GM12865 (cell line): Measurements from ENCODE around the gene ACOT7.
A peak's percentile ranks its signal among the peaks of the same experiment; 100 is the strongest.

Experiments
- DNase-seq: peaks from one replicate; pipeline ENCODE4 v3.0.0; 2010; ENCODE audit warnings: low read depth
- H3K4me3 ChIP-seq: 2 replicates; pipeline ENCODE4 v1.5.1; 2011; ENCODE audit warnings: mild to moderate bottlenecking, low read depth, low read length, control low read depth
- TF ChIP-seq, protein P1 (sequence below): IDR thresholded peaks from 2 replicates; pipeline ENCODE4 v1.5.1; 2011; ENCODE audit warnings: low read length, control low read depth, low read depth, inconsistent platforms; ENCODE audit not compliant: insufficient read depth; ENCODE audit errors: missing control alignments

Gene ACOT7

DNA sequence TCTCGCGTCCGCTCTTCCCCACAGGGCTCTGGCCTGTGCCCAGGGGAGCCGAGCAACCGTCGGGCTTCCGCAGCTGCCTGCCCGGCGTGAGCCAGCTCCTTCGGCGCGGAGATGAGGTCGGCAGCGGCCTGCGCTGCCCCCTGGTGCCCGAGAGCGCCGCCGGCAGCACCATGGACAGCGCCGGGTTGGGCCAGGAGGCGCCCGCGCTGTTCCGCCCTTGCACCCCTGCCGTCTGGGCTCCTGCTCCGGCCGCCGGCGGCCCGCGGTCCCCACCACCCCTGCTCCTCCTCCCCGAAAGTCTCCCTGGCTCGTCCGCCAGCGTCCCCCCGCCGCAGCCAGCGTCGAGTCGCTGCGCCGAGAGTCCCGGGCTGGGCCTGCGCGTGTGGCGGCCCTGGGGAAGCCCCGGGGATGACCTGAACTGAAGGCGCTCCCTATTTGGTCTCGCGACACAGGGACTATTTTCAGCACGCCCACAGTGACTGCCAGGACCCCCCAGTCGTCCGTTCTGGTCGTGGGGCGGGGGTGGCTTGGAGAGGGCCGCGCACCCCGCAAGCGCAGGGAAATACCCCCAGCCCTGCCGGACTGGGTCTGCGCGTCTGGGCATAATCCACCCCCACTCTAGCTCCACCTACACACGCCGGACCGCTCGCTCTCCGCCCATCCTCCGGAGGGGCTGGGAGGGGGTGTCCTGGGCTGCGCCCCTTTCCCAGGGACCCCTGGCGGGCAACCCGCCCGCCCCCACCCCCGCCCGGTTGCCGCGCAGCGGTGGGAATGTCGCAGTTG is 148.3 kb downstream of the ACOT7 start:
- TF ChIP-seq, protein P1, sequence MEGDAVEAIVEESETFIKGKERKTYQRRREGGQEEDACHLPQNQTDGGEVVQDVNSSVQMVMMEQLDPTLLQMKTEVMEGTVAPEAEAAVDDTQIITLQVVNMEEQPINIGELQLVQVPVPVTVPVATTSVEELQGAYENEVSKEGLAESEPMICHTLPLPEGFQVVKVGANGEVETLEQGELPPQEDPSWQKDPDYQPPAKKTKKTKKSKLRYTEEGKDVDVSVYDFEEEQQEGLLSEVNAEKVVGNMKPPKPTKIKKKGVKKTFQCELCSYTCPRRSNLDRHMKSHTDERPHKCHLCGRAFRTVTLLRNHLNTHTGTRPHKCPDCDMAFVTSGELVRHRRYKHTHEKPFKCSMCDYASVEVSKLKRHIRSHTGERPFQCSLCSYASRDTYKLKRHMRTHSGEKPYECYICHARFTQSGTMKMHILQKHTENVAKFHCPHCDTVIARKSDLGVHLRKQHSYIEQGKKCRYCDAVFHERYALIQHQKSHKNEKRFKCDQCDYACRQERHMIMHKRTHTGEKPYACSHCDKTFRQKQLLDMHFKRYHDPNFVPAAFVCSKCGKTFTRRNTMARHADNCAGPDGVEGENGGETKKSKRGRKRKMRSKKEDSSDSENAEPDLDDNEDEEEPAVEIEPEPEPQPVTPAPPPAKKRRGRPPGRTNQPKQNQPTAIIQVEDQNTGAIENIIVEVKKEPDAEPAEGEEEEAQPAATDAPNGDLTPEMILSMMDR: peak; percentile 92
- peak overlapping the region; percentile 37 for H3K4me3 ChIP-seq
- DNase-seq: peak; percentile 87

DNA sequence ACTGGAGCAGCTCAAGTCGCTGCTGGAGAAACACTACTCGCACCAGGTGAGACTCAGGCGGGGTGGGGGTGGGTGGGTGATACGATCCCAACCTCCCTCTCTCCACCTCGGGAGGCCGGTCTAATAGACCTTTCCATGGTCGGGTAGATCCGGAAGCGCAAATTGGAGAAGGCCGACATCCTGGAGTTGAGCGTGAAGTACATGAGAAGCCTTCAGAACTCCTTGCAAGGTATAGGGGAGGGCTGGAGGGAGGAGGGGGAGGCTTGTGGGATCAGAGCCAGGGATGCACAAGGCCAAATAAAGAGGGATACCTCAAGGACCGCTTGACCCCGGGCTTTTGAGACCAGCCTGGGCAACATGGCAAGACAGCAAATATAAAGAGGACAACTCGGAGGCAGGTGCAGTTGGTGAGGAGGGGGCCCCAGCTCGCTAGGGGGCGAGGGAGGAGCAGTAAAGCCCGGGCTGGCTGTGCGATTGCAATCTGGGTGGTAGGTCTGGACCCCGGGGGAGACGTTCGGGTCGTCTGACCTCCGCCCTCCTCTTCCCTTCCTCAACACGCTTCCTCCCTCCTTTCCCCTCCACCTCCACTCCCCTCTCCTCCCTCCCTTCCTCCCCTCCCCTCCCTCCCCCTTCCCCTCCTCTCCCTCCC is 149.0 kb downstream of the ACOT7 start:
- no peak overlapping the region for H3K4me3 ChIP-seq
- TF ChIP-seq, protein P1: no peak
- DNase-seq: no peak

DNA sequence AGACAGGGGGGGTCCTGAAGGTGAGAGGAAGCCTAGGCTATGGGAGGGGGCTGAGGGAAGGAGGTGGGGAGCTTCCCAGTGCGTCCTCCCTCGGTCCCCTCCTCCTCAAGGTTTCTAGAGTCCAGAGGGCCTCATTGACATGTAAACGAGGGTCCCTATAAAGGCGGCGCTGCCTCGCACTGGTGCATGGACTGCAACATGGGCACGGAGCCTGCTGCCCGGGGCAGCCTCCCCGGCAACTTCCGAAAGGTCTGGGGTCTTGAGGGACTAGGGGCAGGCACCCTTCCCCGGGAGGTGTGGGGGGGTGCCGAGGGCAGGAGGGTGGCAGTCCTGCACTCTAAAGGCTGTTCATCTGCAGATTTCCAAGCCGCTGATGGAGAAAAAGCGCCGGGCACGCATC is 149.6 kb downstream of the ACOT7 start, which contains the start of gene HES3:
Gene HES3 (plus strand): TSS at position 187 of the 400 bp plus-strand sequence. CDS start 187 bp downstream, at position 374.
- TF ChIP-seq, protein P1: no peak
- H3K4me3 ChIP-seq: no peak within 1 kb of the TSS
- DNase-seq: no peak

DNA sequence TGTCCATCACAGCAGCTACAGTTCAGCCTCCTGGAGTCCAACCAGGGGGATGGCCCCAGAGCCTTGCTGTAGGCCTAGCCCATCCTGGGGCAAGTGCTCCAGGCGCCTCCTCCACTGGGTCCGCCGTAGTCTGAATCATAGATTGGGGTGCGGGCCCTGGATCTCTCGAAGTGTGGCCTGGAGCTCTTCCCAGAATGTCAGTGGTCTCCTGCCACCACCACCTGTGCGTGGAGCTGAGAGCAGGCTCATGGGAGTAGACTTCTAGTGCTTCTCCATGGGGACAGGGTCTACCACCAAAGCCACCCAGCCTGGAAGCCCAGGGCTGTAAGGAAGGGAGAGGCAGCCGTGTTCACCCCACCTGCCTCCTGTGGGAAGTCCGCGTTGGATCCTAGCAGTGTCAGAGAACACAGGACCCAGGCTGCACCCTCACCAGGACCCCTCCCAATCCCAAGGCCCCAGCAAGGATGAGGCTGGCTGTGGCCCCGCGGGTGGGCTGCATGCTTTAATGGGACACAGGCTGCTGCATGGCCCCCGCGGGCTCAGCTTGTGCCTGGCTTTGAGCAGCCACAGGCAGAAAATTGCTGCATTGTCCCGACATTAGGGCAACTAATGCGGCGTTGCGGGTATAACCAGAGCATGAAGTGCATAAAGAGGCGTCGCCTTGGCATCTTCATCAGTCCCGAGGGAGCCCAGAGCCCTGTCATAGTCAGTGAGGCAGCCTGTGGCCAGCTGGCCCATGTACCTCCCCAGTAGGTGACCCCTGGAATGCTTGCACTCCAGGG is 150.3 kb downstream of the ACOT7 start:
- TF ChIP-seq, protein P1: no peak
- no peak overlapping the region for H3K4me3 ChIP-seq
- DNase-seq: no peak

DNA sequence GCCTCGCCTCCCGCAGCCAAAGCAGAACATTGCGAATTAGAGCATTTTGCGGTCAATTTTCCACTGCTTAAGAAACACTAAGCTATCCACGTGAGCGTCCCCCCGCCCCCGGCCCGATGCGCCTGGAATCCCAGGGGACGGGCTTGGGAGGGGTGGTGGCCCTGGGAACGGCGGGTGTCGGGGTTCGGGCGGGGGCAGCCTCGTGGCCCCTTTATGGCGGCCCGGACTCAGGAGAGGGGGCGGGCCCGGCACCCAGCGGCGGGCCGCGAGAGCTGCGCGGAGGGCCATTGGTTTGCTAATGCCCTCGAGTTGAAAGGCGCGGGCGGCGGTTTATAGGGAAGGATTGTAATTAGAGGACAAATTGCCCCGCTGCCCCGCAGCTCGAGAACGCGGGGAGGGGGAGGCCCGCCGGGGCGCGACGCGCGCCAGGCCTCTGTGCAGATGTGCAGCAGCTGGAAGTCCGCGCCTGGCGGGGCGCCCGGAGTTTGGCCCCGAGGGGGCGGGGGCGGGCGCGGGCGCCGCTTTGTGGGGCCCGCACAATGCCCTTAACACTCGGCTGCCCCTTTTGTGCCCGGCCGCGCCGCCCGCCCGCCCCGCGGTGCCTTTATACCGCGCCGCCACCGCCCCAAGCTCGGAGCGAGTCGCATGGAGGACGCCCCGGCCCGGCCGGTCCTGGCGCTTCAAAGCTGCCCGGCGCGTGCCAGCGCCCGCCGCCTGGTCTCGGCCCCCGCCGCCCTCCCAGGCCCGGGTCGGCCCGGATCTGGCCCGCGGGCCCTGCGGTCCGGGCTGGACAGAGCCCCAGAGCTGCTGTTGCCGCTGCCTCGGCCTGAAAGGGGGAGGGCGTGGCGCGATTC is 151.5 kb downstream of the ACOT7 start:
- H3K4me3 ChIP-seq: no peak overlapping the region
- TF ChIP-seq, protein P1: no peak
- DNase-seq: no peak
